GM12872 (cell line): ENCODE data around the gene PPFIA4.

ENCODE experiments used
- CTCF ChIP-seq: IDR thresholded peaks from 3 replicates; pipeline ENCODE4 v1.5.1; 2011; ENCODE audit warnings: low read depth, mild to moderate bottlenecking, low read length, moderate library complexity; ENCODE audit not compliant: insufficient read depth

PPFIA4 gene

DNA sequence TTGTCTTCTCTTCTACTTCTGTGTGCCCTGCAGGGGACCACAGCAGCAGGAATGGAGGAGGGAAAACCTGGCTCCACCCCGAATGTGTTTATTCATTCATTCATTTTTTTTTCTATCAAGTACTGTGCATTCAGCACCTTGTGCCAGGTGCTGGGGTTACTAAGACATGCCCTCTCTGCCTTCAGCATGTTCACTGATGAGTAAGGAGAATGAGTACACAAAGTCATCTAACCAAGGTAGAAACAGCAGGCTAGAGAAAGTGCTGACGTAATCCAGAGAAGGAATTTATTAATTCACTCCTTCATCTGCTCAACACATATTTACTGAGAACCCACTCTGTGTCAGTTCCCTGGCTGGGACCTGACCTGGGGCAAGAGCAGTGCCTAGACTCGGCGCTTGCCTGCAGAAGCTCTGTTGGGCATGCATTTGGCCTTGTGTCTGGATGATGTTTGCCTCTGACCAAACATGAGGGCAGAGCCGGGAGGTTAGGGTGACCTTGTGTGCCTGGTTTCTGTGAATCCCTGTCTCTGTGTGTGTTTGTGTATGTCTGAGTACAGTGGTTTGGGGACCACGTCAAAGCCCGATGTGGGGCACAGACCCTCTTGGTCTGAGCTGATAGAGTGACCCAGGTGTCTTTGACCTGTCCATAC lies 62.8 kb downstream of the PPFIA4 start:
- no peak for TF ChIP-seq CTCF

DNA sequence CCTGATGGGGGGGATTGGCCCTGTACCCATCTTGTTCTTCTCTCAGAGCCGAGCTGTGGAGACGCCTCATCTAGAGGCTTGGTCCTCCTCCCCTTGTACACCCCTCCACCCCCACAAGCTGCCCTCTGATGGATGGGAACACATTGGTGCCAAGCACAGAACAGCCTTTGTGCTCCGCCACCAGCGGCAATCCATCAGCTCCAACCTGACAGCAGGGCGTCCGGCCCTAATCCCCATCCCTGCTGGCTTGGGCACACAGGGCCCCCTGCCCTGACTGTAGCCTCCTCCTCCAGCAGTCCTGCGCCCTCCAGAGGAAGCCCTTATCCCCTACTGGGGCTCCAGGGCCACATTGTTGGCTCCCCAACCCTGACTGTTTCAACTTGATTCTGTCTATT lies 63.4 kb downstream of the PPFIA4 start:
- no peak for TF ChIP-seq CTCF

DNA sequence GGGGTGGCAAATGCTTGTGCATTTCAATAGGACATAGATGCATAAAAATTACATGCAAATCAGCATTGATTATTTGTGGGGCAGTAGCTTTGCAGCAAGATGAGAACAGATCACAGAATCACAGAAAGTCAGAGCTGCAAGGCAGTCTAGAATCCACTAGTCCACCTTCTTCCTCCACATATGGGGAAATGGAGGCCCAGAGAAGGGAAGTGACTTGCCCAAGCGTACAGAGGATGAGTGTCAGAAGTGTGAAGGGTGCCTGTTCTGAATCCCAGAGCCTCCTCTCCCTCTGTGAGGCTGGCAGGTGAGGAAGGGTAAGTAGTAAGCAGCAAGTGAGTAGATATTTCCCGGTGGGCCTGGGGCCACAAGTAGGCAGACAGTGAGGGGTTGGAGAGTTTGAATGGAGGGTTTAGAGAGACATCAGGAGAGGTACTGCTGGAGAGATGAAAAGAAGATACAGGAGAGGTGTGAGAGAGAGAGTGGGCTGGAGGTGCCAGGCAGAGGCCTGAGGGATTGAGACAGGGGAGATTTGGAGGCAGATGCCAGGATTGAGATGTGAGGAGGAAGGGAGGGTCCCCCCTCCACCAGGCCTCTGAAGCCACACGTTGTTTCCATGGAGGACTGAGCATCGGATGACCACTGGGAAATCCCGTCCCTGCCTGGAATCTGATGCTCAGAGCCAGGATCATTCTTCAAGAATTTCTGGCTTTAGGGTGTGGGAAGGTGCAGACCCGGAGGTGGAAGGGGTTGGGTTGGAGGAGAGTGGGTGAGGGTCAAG lies 64.3 kb downstream of the PPFIA4 start:
- TF ChIP-seq CTCF = no peak

DNA sequence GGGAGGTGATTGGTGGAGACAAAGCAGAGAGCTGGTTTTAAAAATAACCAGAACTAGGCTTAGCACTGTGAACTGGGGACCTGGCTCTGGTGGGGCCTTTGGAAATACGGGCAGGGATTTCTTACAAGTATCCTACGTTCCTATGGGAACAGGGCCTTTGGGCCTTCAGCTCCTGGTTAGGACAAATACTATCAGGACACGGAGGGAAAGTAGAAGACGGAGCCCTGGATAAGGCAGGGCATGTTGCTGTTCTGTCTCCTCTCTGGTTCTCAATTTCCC lies 64.8 kb downstream of the PPFIA4 start:
- no peak for TF ChIP-seq CTCF

DNA sequence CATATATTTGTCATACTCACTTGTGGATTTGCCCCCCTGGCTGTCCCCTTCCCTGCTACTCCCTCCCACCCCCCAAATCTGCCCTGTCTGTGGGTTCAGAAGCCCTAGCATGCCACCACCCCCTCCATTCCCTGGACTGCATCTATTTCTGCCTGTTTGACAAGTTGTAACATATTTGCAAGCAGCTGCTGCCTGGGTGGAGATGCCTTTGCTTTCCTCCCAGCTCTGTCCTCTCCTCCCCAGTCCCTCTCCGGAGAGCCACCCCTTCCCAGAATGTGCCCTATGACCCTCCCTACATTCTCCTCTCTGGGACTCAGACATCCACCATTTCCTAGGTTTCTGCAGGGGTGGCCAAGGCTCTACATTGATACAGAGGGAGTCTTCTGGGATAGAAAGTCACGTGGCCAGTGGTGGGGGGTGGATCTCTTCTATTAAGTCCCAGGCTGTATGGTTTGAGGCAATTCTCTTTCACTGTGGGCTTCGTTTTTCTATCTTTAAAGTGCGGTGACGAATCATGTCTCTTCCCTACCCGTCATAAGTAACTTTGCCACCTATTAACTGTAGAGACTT lies 65.6 kb downstream of the PPFIA4 start:
- no peak for TF ChIP-seq CTCF

GRCh38 chr1:203093754-203094410 lies 67.6 kb downstream of the PPFIA4 start:
- TF ChIP-seq CTCF = no peak

GRCh38 chr1:203095061-203095690 lies 68.9 kb downstream of the PPFIA4 start:
- TF ChIP-seq CTCF = no peak
